Mesodermal cell (in vitro differentiated cells): ENCODE measurements around the gene ARHGEF28.

Source experiments
- H3K27ac ChIP-seq: 2 replicates; pipeline ENCODE4 v1.7.0; 2013; ENCODE audit warnings: mild to moderate bottlenecking, low read depth, low read length, moderate library complexity; ENCODE audit not compliant: severe bottlenecking
- H3K36me3 ChIP-seq: 2 replicates; pipeline ENCODE4 v1.7.1; 2013; ENCODE audit warnings: mild to moderate bottlenecking, low read length, moderate library complexity; ENCODE audit not compliant: control insufficient read depth, insufficient read depth
- H3K4me1 ChIP-seq: one replicate; pipeline ENCODE4 v1.7.1; 2013; ENCODE audit warnings: mild to moderate bottlenecking, low read length; ENCODE audit not compliant: insufficient read depth, control insufficient read depth, poor library complexity, severe bottlenecking
- H3K4me3 ChIP-seq: 2 replicates; pipeline ENCODE4 v1.7.0; 2013; ENCODE audit warnings: low read length, control low read depth, mild to moderate bottlenecking; ENCODE audit not compliant: insufficient read depth, poor library complexity, severe bottlenecking; ENCODE audit errors: extremely low read depth
- H3K9me3 ChIP-seq: 2 replicates; pipeline ENCODE4 v1.7.1; 2013; ENCODE audit warnings: mild to moderate bottlenecking, low read length, moderate library complexity; ENCODE audit not compliant: control insufficient read depth
- WGBS, 2 experiments: methylation state at CpG; one replicate each; pipeline ENCODE4 v1.1.5; 2013; ENCODE audit warnings: missing lambda C conversion rate in 2 of 2; ENCODE audit not compliant: insufficient coverage in 2 of 2; 5-methylcytosine and 5-hydroxymethylcytosine counted together

The ARHGEF28 gene

GRCh38 chr5:73759771-73760170, 133.8 kb downstream of the ARHGEF28 start:
- no peaks in the 10 kb centered on the region for H3K36me3 ChIP-seq
- H3K4me1 ChIP-seq, result peaks cover 16% of the 10 kb centered on the region
- H3K27ac ChIP-seq, result no peak overlapping the region
- WGBS, 2 experiments, result 89 to 100% methylated on average over 1 of the region's 1 CpG
- H3K4me3 ChIP-seq, result no peak overlapping the region
- no peaks in the 10 kb centered on the region for H3K9me3 ChIP-seq

- H3K4me3 ChIP-seq, result no peak overlapping the region
- 93 to 95% methylated on average over 4 to 5 of the region's 7 CpGs for WGBS, 2 experiments
- no peaks in the 10 kb centered on the region for H3K36me3 ChIP-seq
- H3K9me3 ChIP-seq, result peaks cover 8% of the 10 kb centered on the region
- peaks cover 22% of the 10 kb centered on the region for H3K4me1 ChIP-seq
- no peak overlapping the region for H3K27ac ChIP-seq
Observed at GRCh38 chr5:73763300-73764032, 137.5 kb downstream of the ARHGEF28 start.

GRCh38 chr5:73764586-73764985, 138.6 kb downstream of the ARHGEF28 start:
- H3K4me1 ChIP-seq, result peaks cover 22% of the 10 kb centered on the region
- H3K9me3 ChIP-seq, result peaks cover 11% of the 10 kb centered on the region
- H3K36me3 ChIP-seq, result no peaks in the 10 kb centered on the region
- WGBS, 2 experiments, result 80% methylated on average over 1 of the region's 2 CpGs; no CpG with 5 or more reads in 1 of the 2 experiments
- H3K27ac ChIP-seq, result peak overlapping the region; percentile 68
- H3K4me3 ChIP-seq, result no peak overlapping the region

DNA sequence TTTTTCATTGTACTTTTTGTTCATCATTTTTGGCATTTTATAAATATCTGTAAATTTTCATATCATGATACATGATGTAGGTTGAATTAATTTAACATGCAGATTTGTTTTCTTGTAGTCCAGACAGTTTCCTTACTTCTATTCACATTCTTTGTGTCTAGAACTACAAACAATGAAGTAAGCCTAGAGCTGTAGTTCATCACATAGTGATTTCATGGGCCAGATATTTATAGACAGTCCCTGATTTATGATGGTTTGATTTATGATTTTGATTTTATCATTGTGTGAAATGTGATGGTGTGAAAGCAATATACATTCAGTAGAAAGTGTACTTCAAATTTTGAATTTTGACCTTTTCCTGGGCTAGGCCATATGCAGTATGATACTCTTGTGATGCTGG, 139.0 kb downstream of the ARHGEF28 start:
- Histone ChIP-seq H3K4me1 (peaks cover 22% of the 10 kb centered on the region), H3K36me3 (no peaks in the 10 kb centered on the region), H3K27ac (peak overlapping the region; percentile 68), H3K4me3 (no peak overlapping the region), H3K9me3 (peaks cover 11% of the 10 kb centered on the region)

DNA sequence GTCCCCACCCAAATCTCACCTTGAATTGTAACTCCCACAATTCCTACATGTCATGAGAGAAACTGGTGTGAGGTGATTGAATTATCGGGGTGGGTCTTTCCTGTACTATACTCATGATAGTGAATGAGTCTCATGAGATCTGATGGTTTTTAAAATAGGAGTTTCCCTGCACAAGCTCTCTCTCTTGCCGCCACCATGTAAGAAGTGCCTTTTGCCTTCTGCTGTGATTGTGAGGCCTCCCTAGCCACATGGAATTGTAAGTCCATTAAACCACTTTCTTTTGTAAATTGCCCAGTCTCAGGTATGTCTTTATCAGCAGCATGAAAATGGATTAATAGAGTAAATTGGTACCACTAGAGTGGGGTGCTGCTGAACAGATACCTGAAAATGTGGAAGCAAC, 140.9 kb downstream of the ARHGEF28 start:
- no peaks in the 10 kb centered on the region for H3K36me3 ChIP-seq
- peaks cover 22% of the 10 kb centered on the region for H3K4me1 ChIP-seq
- WGBS, 2 experiments, result no CpG with 5 or more reads among the region's 2 CpGs
- no peak overlapping the region for H3K4me3 ChIP-seq
- H3K9me3 ChIP-seq, result peaks cover 11% of the 10 kb centered on the region
- no peak overlapping the region for H3K27ac ChIP-seq

DNA sequence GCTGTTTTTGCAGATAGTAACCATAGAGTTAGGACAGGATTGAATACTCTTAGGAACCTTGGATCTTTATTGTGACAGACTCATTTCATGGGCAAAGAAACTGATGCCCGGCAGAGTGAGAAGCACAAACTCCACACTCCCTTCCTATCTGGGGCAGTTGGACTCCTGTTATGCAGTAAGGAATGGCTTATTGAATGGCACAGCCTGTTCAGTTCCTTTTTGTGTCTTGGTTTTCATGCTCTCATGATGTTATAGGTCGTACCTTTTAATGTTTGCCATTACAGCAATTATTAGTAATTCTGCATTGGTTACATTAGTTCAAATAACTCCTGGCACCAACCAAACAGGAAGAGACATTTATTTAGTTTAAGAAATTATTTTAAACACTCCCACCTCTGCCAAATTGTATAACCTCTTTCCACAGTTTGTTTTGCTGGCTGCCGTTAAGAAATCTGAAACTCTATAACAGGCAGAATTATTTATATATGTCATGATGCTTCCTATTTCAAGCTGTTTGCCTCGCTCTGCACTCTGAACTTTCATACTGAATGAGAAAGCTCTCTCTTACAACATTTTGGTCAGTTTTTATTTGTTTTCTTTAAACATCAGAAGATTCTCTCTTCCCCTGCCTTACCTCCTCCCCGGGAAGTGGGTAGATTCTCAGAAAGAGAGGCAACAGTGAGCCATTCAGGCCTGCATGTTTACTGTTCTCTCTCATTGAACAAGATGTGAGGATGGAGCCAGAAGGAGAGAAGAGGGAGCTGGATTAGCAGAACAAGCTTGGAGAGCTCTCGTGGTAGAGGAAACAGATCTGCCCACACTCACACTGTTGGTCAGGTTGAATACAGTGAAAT, 144.4 kb downstream of the ARHGEF28 start:
- Histone ChIP-seq H3K27ac (no peak overlapping the region), H3K4me3 (no peak overlapping the region), H3K4me1 (no peaks in the 10 kb centered on the region), H3K9me3 (peaks cover 11% of the 10 kb centered on the region), H3K36me3 (no peaks in the 10 kb centered on the region)
- 89 to 90% methylated on average over 1 to 4 of the region's 6 CpGs for WGBS, 2 experiments

GRCh38 chr5:73774924-73775323, 148.9 kb downstream of the ARHGEF28 start:
- WGBS, 2 experiments, result 85% methylated on average over 3 of the region's 3 CpGs; no CpG with 5 or more reads in 1 of the 2 experiments
- Histone ChIP-seq H3K4me3 (no peak overlapping the region), H3K9me3 (no peaks in the 10 kb centered on the region), H3K27ac (no peak overlapping the region), H3K36me3 (no peaks in the 10 kb centered on the region), H3K4me1 (no peaks in the 10 kb centered on the region)

DNA sequence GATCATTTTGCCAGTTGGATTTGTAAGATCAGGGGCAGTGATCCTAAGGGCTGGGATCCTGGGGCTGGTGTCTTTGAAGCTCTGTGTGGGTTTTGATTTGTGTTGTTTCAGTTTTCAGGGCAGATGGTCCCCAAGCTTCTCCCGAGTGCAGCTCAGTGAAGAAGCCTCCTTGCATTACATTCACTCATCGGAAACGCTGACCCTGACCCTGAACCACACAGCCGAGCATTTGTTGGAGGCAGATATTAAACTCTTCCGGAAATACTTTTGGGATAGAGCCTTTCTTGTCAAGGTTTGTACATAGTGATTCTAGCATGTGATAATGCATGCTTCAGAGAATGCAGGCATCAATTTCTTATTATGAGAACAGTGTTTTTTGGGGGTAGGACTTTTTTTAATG, 150.4 kb downstream of the ARHGEF28 start:
- H3K27ac ChIP-seq, result no peak overlapping the region
- no peak overlapping the region for H3K4me3 ChIP-seq
- WGBS, 2 experiments, result 84 to 100% methylated on average over 1 to 4 of the region's 5 CpGs
- H3K9me3 ChIP-seq, result no peaks in the 10 kb centered on the region
- H3K36me3 ChIP-seq, result no peaks in the 10 kb centered on the region
- no peaks in the 10 kb centered on the region for H3K4me1 ChIP-seq

DNA sequence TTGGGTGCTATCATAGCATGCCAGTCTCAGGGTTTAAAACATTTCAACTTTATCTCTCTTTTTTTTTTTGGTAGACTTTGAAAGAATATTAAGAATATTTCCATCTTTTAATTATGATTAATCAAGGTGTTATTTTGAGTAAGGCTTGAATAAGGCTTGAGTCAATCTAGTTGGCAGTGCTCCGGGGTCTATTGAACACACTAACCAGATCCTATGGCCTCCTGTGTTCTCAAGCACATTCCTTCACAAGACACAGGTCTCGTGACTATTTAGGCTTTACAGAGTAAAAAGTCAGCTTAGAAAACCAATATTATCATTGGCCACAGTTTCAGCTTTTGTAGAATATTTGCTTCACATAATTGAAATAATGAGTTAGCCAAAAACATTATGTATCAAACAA, 151.2 kb downstream of the ARHGEF28 start:
- H3K9me3 ChIP-seq, result no peaks in the 10 kb centered on the region
- WGBS, 2 experiments, result no CpG with 5 or more reads among the region's 2 CpGs
- H3K4me3 ChIP-seq, result no peak overlapping the region
- H3K4me1 ChIP-seq, result no peaks in the 10 kb centered on the region
- no peaks in the 10 kb centered on the region for H3K36me3 ChIP-seq
- H3K27ac ChIP-seq, result no peak overlapping the region

DNA sequence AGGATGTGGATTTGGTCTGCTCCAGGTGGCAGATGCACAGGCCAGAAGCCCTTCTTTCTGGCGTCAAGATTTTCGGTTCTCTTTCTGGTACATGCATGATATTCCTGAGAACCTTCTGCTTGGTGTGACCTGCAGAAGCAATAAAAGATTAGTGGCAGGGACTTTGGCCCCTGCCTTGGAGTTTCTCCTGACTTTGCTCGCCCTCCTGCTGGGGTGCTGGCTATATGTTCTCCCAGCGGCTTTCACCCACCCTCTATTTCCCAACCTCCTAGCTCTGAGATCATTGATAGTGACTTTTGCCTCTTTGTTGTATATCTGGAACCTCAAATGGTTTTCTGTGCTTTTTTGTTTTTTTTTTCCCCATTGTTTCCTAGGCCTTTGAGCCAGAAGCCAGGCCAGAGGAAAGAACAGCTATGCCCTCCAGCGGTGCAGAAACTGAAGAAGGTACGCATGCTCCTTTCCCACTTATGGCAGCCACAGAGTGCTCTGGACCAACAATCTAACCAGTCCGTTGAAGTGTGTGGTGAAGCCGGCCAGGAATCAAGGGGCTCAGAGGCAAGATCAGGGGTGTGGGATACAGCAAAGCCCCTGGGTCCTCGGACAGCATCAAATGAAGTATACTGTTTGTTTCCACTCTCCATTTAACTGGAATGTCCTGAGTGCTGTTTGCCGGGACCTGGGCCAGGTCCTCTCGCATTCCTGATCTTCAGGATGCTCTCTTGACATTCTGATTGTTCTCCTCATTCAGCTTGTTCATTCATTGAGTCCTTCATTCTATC, 154.5 kb downstream of the ARHGEF28 start:
- 88 to 94% methylated on average over 7 to 9 of the region's 11 CpGs for WGBS, 2 experiments

More for the DNA sequence above, 154.5 kb downstream of the ARHGEF28 start:
- H3K27ac ChIP-seq, result no peak overlapping the region
- no peaks in the 10 kb centered on the region for H3K9me3 ChIP-seq
- H3K4me3 ChIP-seq, result no peak overlapping the region
- H3K36me3 ChIP-seq, result no peaks in the 10 kb centered on the region
- H3K4me1 ChIP-seq, result no peaks in the 10 kb centered on the region
